GM12872 (cell line): Measurements from ENCODE around the gene FBRSL1.

ENCODE experiments used
- TF ChIP-seq, protein P1 (sequence below): IDR thresholded peaks from 3 replicates; pipeline ENCODE4 v1.5.1; 2011; ENCODE audit warnings: low read depth, mild to moderate bottlenecking, low read length, moderate library complexity; ENCODE audit not compliant: insufficient read depth

FBRSL1 gene

DNA sequence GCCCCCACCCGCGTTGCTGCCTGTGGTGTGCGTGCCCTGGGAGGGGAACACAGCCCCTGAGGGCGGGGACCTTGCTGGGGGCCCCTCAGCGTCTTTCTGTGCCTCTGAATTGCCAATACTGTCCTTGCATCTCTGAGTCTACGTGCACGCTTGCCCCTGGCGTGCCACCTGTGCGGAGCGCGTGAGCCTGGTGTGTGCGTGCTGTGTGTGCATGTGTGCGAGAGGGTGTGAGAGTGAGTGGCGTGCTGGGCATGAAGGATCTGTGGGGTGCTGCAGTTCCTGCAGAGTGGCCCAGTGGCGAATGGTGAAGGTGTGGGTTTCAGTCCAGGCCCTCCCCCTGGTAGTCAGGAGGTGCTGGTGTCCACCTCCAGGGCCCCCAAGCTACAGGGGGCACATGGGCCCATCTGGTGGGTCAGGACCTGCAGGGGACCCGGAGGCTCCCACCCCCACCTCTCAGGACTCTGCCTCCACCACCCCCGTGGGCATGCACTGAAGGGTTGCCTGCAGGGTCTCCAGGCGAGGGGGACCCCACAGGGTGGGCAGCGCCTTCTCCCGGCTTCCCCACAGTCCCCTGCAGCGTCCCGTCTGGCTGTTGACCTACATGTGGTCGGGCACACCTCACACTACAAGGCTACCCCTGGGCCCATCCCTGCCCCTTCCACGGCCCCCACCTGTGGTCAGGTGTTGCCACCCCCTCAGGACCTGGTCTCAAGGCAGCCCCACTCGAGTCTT, 21.0 kb downstream of the FBRSL1 start:
- TF ChIP-seq, protein P1, sequence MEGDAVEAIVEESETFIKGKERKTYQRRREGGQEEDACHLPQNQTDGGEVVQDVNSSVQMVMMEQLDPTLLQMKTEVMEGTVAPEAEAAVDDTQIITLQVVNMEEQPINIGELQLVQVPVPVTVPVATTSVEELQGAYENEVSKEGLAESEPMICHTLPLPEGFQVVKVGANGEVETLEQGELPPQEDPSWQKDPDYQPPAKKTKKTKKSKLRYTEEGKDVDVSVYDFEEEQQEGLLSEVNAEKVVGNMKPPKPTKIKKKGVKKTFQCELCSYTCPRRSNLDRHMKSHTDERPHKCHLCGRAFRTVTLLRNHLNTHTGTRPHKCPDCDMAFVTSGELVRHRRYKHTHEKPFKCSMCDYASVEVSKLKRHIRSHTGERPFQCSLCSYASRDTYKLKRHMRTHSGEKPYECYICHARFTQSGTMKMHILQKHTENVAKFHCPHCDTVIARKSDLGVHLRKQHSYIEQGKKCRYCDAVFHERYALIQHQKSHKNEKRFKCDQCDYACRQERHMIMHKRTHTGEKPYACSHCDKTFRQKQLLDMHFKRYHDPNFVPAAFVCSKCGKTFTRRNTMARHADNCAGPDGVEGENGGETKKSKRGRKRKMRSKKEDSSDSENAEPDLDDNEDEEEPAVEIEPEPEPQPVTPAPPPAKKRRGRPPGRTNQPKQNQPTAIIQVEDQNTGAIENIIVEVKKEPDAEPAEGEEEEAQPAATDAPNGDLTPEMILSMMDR, result no peak

DNA sequence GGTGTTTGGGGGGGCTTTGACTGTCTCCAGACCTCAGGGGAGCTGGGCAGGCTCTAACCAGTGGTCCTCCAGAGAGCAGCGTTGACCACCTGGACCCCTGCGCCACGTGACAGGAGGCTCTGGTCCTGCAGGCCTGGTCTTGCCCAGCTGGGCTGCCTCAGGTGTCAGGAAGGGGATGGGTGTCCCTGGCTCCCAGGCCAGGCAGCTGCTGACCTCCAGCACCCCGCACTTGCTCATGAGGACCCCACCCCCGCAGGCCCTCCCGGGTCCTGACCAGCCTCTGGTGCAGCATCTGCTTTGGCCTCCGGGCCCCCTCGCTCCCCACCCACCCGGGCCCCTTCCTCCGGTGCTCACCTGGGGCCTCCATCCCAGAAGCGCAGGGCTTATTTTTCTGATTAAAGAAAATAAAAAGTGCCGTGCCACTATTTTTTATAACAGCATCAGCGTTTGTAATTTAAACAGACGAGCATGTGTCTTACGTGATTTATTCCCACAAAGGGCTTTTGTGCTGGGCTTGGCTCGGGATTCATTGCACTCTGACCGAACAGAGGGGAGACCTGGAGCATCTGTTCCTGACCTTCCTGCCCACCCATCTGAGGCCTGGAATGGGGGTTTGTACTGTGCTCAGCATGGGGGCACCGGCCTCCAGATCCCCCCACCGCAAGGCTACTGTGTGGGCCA, 21.7 kb downstream of the FBRSL1 start:
- TF ChIP-seq, protein P1, result no peak

DNA sequence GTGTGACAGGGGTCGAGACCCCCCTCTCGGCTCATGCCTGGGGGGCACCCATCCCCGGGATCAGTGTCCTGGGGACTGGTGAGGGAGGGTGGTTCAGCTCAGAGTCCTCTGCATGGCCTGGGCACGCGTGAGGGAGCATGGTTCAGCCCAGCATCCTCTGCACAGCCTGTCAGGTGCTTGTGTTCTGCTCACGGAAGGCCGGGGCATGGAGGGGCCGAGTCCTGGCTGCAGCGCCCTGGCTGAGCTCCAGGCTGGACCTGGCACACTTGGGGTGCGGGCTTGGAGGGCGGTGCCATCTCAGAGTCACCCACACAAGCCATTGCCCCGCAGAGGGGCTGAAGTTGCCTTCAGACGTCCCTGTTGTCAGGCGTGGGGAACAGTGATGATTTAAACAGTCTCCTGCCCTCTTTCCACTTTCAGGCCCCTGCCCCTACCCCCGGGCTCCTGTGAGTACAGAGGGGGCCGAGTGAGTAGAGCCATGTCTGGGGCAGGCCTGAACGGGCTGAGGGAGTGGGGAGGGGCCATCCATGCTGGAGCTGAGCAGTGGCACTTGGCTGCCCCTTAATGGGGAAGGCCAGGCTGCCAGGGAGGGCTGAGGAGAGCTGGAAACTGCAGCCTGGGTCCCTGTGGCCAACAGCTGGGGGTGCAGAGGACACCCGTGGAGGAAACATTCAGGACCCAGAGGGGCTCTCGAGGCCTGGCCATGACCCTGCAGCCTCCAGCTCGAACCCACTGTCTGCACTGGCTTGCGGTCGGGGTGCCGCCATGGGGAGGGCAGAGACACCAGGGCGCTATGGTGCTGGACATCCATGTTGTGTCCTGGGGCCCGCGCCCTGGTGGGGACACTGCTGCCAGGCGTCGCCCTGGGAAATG, 22.5 kb downstream of the FBRSL1 start:
- TF ChIP-seq, protein P1, result no peak

DNA sequence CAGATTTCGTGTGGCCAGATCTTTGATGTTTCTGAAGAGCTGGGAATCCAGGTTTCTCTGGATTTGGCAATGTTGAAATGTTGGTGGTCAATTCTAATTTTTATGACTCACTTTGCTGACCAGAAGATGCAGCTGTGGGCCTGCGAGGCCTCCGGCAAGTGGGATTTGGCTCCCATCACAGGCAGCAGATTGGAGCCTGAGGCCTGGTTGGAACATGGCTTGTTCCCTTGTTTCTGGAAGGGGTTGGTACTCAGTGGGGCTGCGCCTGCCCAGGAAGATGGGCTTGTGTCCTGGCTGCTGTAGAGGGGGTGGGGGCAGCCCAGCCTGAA, 23.1 kb downstream of the FBRSL1 start:
- TF ChIP-seq, protein P1, result no peak

DNA sequence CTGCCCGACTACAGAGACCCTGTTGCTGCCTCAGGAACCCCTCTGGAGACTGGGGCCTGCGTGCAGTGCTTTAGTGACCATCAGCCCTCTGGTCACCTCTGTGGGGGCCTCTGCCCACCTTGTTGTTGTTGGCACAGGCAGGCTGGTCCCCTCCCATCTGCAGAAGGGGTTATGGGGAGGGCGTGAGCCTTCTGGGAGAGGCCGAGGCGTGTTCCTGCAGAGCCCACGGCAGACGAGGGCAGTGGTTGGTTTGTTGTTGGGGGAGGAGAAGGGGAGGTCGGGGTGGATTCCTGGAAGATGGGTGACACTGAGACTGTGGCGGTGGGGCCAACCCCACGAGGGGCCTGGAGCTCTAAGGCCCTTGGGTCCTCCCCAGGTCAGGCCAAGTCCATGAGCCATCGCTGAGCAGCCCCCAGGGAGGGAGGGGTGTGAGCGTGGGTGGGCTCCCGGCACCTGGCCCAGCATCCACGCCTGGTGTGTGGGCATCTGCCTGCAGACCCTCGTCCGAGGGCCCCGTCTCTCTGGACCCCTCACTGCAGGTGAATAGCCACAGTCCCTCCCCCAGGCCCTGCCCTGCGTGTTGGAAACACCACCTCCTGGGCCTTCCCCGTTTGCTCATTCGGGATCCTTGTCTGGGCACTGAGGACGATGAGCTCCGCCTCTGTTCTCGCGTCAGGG, 23.6 kb downstream of the FBRSL1 start:
- TF ChIP-seq, protein P1, result no peak

DNA sequence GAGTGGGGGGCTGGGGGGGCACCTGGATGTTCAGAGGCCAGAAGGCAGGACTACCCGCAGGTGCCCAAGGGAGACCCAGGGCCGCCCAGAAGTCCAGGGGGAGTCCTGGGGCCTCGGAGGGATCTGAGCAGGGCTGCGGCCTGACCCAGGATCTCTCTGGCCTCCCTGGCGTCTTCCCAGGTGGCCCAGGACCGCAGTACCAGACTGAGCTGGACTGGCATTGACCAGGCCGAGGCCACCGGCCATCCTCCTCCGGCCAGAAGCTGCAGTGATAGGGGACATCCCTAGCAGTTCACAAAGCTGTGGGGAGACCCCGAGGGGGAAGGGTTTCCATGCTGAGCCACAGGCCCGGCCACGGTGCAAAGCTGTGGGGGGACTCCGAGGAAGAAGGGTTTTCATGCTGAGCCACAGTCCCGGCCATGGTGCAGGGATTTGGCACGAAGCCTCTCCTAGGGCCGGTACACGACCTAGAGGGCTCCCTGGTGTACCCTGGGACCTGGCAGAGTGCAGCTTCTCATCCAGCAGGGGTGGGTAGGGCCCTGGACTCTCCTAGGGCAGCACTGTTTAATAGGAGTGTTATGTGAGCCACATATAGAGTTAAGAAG, 24.4 kb downstream of the FBRSL1 start:
- TF ChIP-seq, protein P1, result no peak
